CD4-positive, CD25-positive, alpha-beta regulatory T cell (primary cell): ENCODE measurements around the gene GAL3ST1. TPM values are rescaled to one million over a fixed set of nuclear protein-coding genes. Genes with fewer than 3 reads are reported as not detected.

Source experiments
- ATAC-seq, 2 donors: fragments of 150-1000 bp; cut with Tn5 transposase; one replicate each; pipeline ENCODE4 v1.10.0; 2021; ENCODE audit warnings: low read depth in 2 of 2, moderate number of reproducible peaks in 2 of 2, moderate library complexity in 1 of 2
- DNase-seq, 3 donors: peaks; one replicate each; pipeline versions ENCODE4 v3.0.0 to v3.0.0-alpha.2; 2012 to 2022; ENCODE audit warnings: mixed read lengths in 1 of 3
- H3K27ac ChIP-seq: one replicate; pipeline ENCODE4 v1.7.0; 2013; ENCODE audit warnings: mild to moderate bottlenecking, low read length; ENCODE audit not compliant: insufficient read depth, poor library complexity, severe bottlenecking
- H3K27me3 ChIP-seq: one replicate; pipeline ENCODE4 v1.7.0; 2013; ENCODE audit warnings: low read length; ENCODE audit not compliant: control insufficient read depth, insufficient read depth
- H3K36me3 ChIP-seq: one replicate; pipeline ENCODE4 v1.7.0; 2013; ENCODE audit warnings: mild to moderate bottlenecking, low read length, moderate library complexity; ENCODE audit not compliant: control insufficient read depth, insufficient read depth
- H3K4me1 ChIP-seq: 2 replicates; pipeline ENCODE4 v1.7.0; 2013; ENCODE audit warnings: mild to moderate bottlenecking, low read length; ENCODE audit not compliant: insufficient read depth, control insufficient read depth, poor library complexity, severe bottlenecking
- H3K4me3 ChIP-seq: one replicate; pipeline ENCODE4 v1.7.0; 2013; ENCODE audit warnings: low read depth, mild to moderate bottlenecking, low read length, moderate library complexity
- H3K9me3 ChIP-seq, 2 experiments: 1 replicate in 1 of 2; 2 replicates in 1 of 2; pipeline ENCODE4 v1.7.0; 2013; ENCODE audit warnings: low read length in 2 of 2, mild to moderate bottlenecking in 1 of 2, moderate library complexity in 1 of 2; ENCODE audit not compliant: control insufficient read depth in 2 of 2
- H3K27ac Mint-ChIP-seq, 3 donors: one replicate each; pipeline ENCODE4 v1.8.0; 2020 to 2022; ENCODE audit warnings: mild to moderate bottlenecking in 3 of 3, mixed read lengths in 3 of 3, moderate library complexity in 2 of 3
- H3K27me3 Mint-ChIP-seq: one replicate; pipeline ENCODE4 v1.8.0; 2022; ENCODE audit warnings: mild to moderate bottlenecking, mixed read lengths
- H3K36me3 Mint-ChIP-seq: one replicate; pipeline ENCODE4 v1.8.0; 2020; ENCODE audit warnings: mixed read lengths
- H3K4me1 Mint-ChIP-seq, 4 donors: one replicate each; pipeline ENCODE4 v1.8.0; 2020 to 2022; ENCODE audit warnings: mixed read lengths in 4 of 4, mild to moderate bottlenecking in 1 of 4
- H3K4me3 Mint-ChIP-seq, 4 donors: one replicate each; pipeline ENCODE4 v1.8.0; 2020 to 2022; ENCODE audit warnings: mild to moderate bottlenecking in 4 of 4, mixed read lengths in 4 of 4, moderate library complexity in 3 of 4
- H3K9me3 Mint-ChIP-seq, 7 donors: one replicate each; pipeline ENCODE4 v1.8.0; 2020 to 2022; ENCODE audit warnings: mixed read lengths in 7 of 7, mild to moderate bottlenecking in 3 of 7, moderate library complexity in 2 of 7
- polyA plus RNA-seq, 4 donors: library from polyadenylated mRNA; unstranded; fragments of 300-500 nt; fragmentation: Illumina TruSeq; gene quantifications; one replicate each; pipeline ENCODE4 v1.2.3, GENCODE V29; 2021
- total RNA-seq: library from RNA; stranded (reverse); gene quantifications from one replicate; pipeline ENCODE4 v1.2.3, GENCODE V29; 2022

GAL3ST1 gene
- total and polyA plus RNA-seq, 5 donors from 2014 or later, result 0.44 to 0.49 TPM; not detected in 3

- DNase-seq, result no peak
- Histone ChIP-seq H3K27me3 (no peaks in the 10 kb centered on the region), H3K4me3 (no peak overlapping the region), H3K9me3 (no peaks in the 10 kb centered on the region), H3K36me3 (no peaks in the 10 kb centered on the region), H3K4me1 (no peaks in the 10 kb centered on the region), H3K27ac (no peak overlapping the region)
- H3K36me3 Mint-ChIP-seq, result no peaks in the 10 kb centered on the region
- H3K4me3 Mint-ChIP-seq, result no peak overlapping the region
- H3K27ac Mint-ChIP-seq, result no peak overlapping the region
- H3K27me3 Mint-ChIP-seq, result peaks cover 4% of the 10 kb centered on the region
- no peaks in the 10 kb centered on the region for H3K4me1 Mint-ChIP-seq
- no peak for ATAC-seq
- H3K9me3 Mint-ChIP-seq, result peaks cover 0 to 3% (median 1%) of the 10 kb centered on the region in 7 donors
Observed at GRCh38 chr22:30513462-30513861, 61.0 kb downstream of the GAL3ST1 start.

GRCh38 chr22:30511911-30512310 lies 62.6 kb downstream of the GAL3ST1 start:
- Mint-ChIP-seq H3K36me3 (no peaks in the 10 kb centered on the region), H3K9me3 (peaks cover 0 to 3% (median 1%) of the 10 kb centered on the region in 7 donors), H3K27ac (no peak overlapping the region), H3K27me3 (peaks cover 13% of the 10 kb centered on the region), H3K4me3 (no peak overlapping the region), H3K4me1 (no peaks in the 10 kb centered on the region)
- Histone ChIP-seq H3K27me3 (no peaks in the 10 kb centered on the region), H3K4me1 (no peaks in the 10 kb centered on the region), H3K9me3 (no peaks in the 10 kb centered on the region), H3K27ac (no peak overlapping the region), H3K4me3 (no peak overlapping the region), H3K36me3 (no peaks in the 10 kb centered on the region)
- no peak for DNase-seq
- no peak for ATAC-seq

DNA sequence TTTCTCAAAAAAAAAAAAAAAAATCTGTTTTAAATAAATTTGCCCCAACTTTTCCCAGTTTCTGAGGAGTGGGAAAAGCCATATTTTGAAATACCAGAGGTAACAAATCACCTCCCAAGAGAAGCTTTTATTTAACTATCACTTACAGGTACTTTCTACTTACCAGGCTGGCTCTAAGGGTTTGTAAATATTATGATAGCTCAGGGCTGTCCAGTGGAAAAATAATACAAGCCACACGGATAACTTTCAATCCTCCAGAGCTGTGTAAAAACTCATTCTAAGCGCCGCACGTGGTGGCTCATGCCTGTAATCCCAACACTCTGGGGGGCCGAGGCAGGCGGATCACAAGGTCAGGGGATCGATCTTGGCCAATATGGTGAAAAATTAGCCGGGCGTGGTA lies 63.4 kb downstream of the GAL3ST1 start:
- Histone ChIP-seq H3K27me3 (no peaks in the 10 kb centered on the region), H3K36me3 (no peaks in the 10 kb centered on the region), H3K9me3 (no peaks in the 10 kb centered on the region), H3K4me1 (no peaks in the 10 kb centered on the region), H3K4me3 (no peak overlapping the region), H3K27ac (no peak overlapping the region)
- Mint-ChIP-seq H3K27me3 (peaks cover 19% of the 10 kb centered on the region), H3K36me3 (no peaks in the 10 kb centered on the region), H3K4me3 (no peak overlapping the region), H3K9me3 (peaks cover 0 to 3% (median 2%) of the 10 kb centered on the region in 7 donors), H3K27ac (no peak overlapping the region), H3K4me1 (no peaks in the 10 kb centered on the region)
- no peak for ATAC-seq
- no peak for DNase-seq

GRCh38 chr22:30508216-30508615 lies 66.2 kb downstream of the GAL3ST1 start:
- Mint-ChIP-seq H3K36me3 (no peaks in the 10 kb centered on the region), H3K27me3 (peaks cover 35% of the 10 kb centered on the region), H3K4me3 (no peak overlapping the region), H3K4me1 (no peaks in the 10 kb centered on the region), H3K9me3 (peaks cover 0 to 2% (median 1%) of the 10 kb centered on the region in 7 donors), H3K27ac (no peak overlapping the region)
- no peaks in the 10 kb centered on the region for H3K4me1 ChIP-seq
- H3K9me3 ChIP-seq, result no peaks in the 10 kb centered on the region
- H3K4me3 ChIP-seq, result no peak overlapping the region
- DNase-seq (no peak), ATAC-seq (no peak)
- no peaks in the 10 kb centered on the region for H3K36me3 ChIP-seq
- H3K27ac ChIP-seq, result no peak overlapping the region
- peaks cover 4% of the 10 kb centered on the region for H3K27me3 ChIP-seq

DNA sequence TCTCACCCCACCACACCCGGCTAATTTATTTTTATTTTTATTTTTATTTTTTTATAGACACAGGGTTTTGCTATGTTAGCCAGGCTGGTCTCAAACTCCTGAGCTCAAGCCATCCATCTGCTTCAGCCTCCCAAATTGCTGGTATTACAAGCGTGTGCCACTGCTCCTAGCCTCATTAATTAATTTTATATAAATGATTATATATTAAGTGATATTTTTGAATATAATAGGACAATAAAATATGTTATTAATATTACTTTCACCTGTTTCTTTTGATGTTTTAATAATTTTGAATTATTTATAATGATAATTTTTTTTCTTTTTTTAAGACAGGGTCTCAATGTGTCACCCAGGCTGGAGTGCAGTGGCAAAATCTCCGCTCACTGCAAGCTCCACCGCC lies 66.8 kb downstream of the GAL3ST1 start:
- Histone ChIP-seq H3K27ac (no peak overlapping the region), H3K27me3 (peaks cover 7% of the 10 kb centered on the region), H3K4me1 (no peaks in the 10 kb centered on the region), H3K36me3 (no peaks in the 10 kb centered on the region), H3K4me3 (no peak overlapping the region), H3K9me3 (no peaks in the 10 kb centered on the region)
- DNase-seq (no peak), ATAC-seq (no peak)
- H3K36me3 Mint-ChIP-seq, result no peaks in the 10 kb centered on the region
- H3K27ac Mint-ChIP-seq, result no peak overlapping the region
- H3K9me3 Mint-ChIP-seq, result peaks cover 0 to 2% (median 0%) of the 10 kb centered on the region in 7 donors
- H3K4me1 Mint-ChIP-seq, result no peaks in the 10 kb centered on the region
- peaks cover 40% of the 10 kb centered on the region for H3K27me3 Mint-ChIP-seq
- H3K4me3 Mint-ChIP-seq, result no peak overlapping the region

DNA sequence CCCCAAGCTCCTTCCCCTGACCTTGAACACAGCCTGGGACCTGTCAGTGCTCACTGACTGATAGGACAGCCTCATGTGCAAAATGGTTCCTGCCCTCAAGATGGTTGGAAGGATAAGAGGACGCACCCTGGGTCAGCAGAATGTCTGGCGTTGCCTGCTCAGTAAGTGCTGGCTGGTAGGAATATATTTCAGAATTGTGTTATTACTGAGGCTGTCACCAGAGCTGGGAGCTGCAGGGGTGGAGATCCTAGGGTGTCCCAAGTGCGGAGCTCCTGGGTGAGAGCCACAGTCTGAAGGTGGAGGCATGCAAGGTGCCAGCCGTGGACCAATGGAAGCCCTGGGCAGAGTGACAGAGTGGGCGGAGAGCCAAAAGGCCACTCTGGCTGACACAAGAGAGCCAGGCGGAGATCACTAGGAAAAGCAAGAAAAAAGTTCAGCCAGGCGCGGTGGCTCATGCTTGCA lies 67.9 kb downstream of the GAL3ST1 start:
- Histone ChIP-seq H3K27ac (no peak overlapping the region), H3K4me3 (no peak overlapping the region), H3K4me1 (no peaks in the 10 kb centered on the region), H3K27me3 (peaks cover 7% of the 10 kb centered on the region), H3K9me3 (no peaks in the 10 kb centered on the region), H3K36me3 (no peaks in the 10 kb centered on the region)
- no peak for DNase-seq
- Mint-ChIP-seq H3K27me3 (peaks cover 39% of the 10 kb centered on the region), H3K9me3 (peaks cover 0 to 2% (median 0%) of the 10 kb centered on the region in 7 donors), H3K4me3 (no peak overlapping the region), H3K36me3 (no peaks in the 10 kb centered on the region), H3K4me1 (no peaks in the 10 kb centered on the region), H3K27ac (peak overlapping the region in 1 of 3 donors; percentile 44)
- no peak for ATAC-seq

Other genes with a start within 250 kb of the GAL3ST1 start
- 67.5 TPM for gene TBC1D10A, start 247.7 kb downstream of the GAL3ST1 start, total RNA-seq
- gene TBC1D10A, start 247.7 kb downstream of the GAL3ST1 start, polyA plus RNA-seq, result 10 to 100 TPM; 44.2 to 58.0 (median 47.4) TPM
- 389 TPM for gene SF3A1, start 217.8 kb downstream of the GAL3ST1 start, total RNA-seq
- 10 to 100 TPM; 66.6 to 78.6 (median 75.1) TPM for gene SF3A1, start 217.8 kb downstream of the GAL3ST1 start, polyA plus RNA-seq
- 7.1 TPM for gene CCDC157, start 217.7 kb downstream of the GAL3ST1 start, total RNA-seq
- 1 to 10 TPM; 1.3 to 2.4 (median 1.9) TPM for gene CCDC157, start 217.7 kb downstream of the GAL3ST1 start, polyA plus RNA-seq
- gene RNF215, start 187.3 kb downstream of the GAL3ST1 start, total RNA-seq, result 13.1 TPM
- under 1 TPM; 0.23 to 0.50 (median 0.42) TPM for gene RNF215, start 187.3 kb downstream of the GAL3ST1 start, polyA plus RNA-seq
- 69.0 TPM for gene SEC14L2, start 177.6 kb downstream of the GAL3ST1 start, total RNA-seq
- gene SEC14L2, start 177.6 kb downstream of the GAL3ST1 start, polyA plus RNA-seq, result 1 to 10 TPM; 3.1 to 5.8 (median 3.7) TPM
- gene MTFP1, start 148.9 kb downstream of the GAL3ST1 start, total RNA-seq, result 111 TPM
- 10 to 100 TPM; 38.3 to 48.9 (median 43.8) TPM for gene MTFP1, start 148.9 kb downstream of the GAL3ST1 start, polyA plus RNA-seq
- gene SEC14L3, start 102.6 kb downstream of the GAL3ST1 start, total RNA-seq, result not detected
- not detected for gene SEC14L3, start 102.6 kb downstream of the GAL3ST1 start, polyA plus RNA-seq
- gene SEC14L4, start 69.0 kb downstream of the GAL3ST1 start, total RNA-seq, result not detected
- gene SEC14L4, start 69.0 kb downstream of the GAL3ST1 start, polyA plus RNA-seq, result not detected
- gene SEC14L6, start 27.9 kb downstream of the GAL3ST1 start, total RNA-seq, result not detected
- gene SEC14L6, start 27.9 kb downstream of the GAL3ST1 start, polyA plus RNA-seq, result under 1 TPM in 1 of 4 donors, not detected in 3; 0.09 TPM
- gene PES1, start 17.2 kb upstream of the GAL3ST1 start, total RNA-seq, result 38.2 TPM
- gene PES1, start 17.2 kb upstream of the GAL3ST1 start, polyA plus RNA-seq, result 10 to 100 TPM; 35.2 to 47.9 (median 36.1) TPM
- gene TCN2, start 32.5 kb upstream of the GAL3ST1 start, total RNA-seq, result 0.30 TPM
- gene TCN2, start 32.5 kb upstream of the GAL3ST1 start, polyA plus RNA-seq, result 1 to 10 TPM in 2 of 4 donors, under 1 TPM in 2; 0.23 to 1.7 (median 0.99) TPM
- 14.5 TPM for gene SLC35E4, start 61.1 kb upstream of the GAL3ST1 start, total RNA-seq
- gene SLC35E4, start 61.1 kb upstream of the GAL3ST1 start, polyA plus RNA-seq, result 1 to 10 TPM; 1.9 to 7.0 (median 4.1) TPM
- 15.5 TPM for gene DUSP18, start 93.2 kb upstream of the GAL3ST1 start, total RNA-seq
- 10 to 100 TPM; 11.4 to 20.2 (median 12.8) TPM for gene DUSP18, start 93.2 kb upstream of the GAL3ST1 start, polyA plus RNA-seq
- 9.9 TPM for gene OSBP2, start 120.2 kb upstream of the GAL3ST1 start, total RNA-seq
- gene OSBP2, start 120.2 kb upstream of the GAL3ST1 start, polyA plus RNA-seq, result 1 to 10 TPM in 2 of 4 donors, under 1 TPM in 2; 0.86 to 1.9 (median 1.3) TPM